Thyroid gland (tissue), 4 donors: ENCODE data around the gene ETNK2. TPM values are rescaled to one million over a fixed set of nuclear protein-coding genes. Genes with fewer than 3 reads are reported as not detected.

Source experiments
- DNase-seq, 2 donors: peaks; one replicate each; pipeline ENCODE4 v3.0.0-alpha.2; 2019
- H3K27ac ChIP-seq, 3 donors: fragments of 200-600 bp; sonication (generic); 1 replicate in 2 of 3; 2 replicates in 1 of 3; pipeline ENCODE4 v1.5.1; 2016 to 2019; ENCODE audit warnings: mild to moderate bottlenecking in 1 of 3, moderate library complexity in 1 of 3
- H3K27me3 ChIP-seq: fragments of 200-600 bp; sonication (generic); one replicate; pipeline ENCODE4 v1.5.1; 2019
- H3K36me3 ChIP-seq, 2 donors: fragments of 200-600 bp; sonication (generic); one replicate each; pipeline ENCODE4 v1.5.1; 2016 to 2019
- H3K4me1 ChIP-seq, 2 donors: fragments of 200-600 bp; sonication (generic); one replicate each; pipeline ENCODE4 v1.5.1; 2017 to 2019
- H3K4me3 ChIP-seq, 3 donors: fragments of 200-600 bp; sonication (generic); replicated peaks in 1 of 3; 1 replicate in 2 of 3; 2 replicates in 1 of 3; pipeline ENCODE4 v1.5.1; 2016; ENCODE audit warnings: mild to moderate bottlenecking in 1 of 3
- H3K9me3 ChIP-seq: fragments of 200-600 bp; sonication (generic); one replicate; pipeline ENCODE4 v1.5.1; 2017
- CTCF ChIP-seq, 6 experiments: fragments of 200-600 bp in 3 of 6; fragments of 450-650 bp in 3 of 6; sonication (generic) in 3 of 6; IDR thresholded peaks; one replicate each; pipeline ENCODE4 v1.5.1; 2016 to 2019; ENCODE audit warnings: antibody characterized with exemption in 6 of 6, mild to moderate bottlenecking in 2 of 6, inconsistent platforms in 1 of 6, moderate library complexity in 1 of 6
- POLR2A ChIP-seq, 2 donors: fragments of 450-650 bp; IDR thresholded peaks; one replicate each; pipeline ENCODE4 v1.6.1; 2017; ENCODE audit warnings: antibody characterized with exemption in 2 of 2, mild to moderate bottlenecking in 2 of 2, moderate library complexity in 1 of 2
- WGBS, 2 donors: methylation state at CpG; one replicate each; pipeline ENCODE4 v1.1.5; 2017; 5-methylcytosine and 5-hydroxymethylcytosine counted together
- intact Hi-C: fragments of 100-400 bp; cut with DNase I; formaldehyde crosslinking; loops from one replicate; pipeline ENCODE4 v1.15.1; 2023
- total RNA-seq, 4 donors: library from RNA; depleted of rRNA; stranded (reverse); fragments of >200 nt; gene quantifications; one replicate each; pipeline ENCODE4 v1.2.3, GENCODE V29; 2016

The ETNK2 gene
- total RNA-seq, 4 donors from 2014 or later, result 16.1 to 22.5 (median 21.0) TPM

DNA sequence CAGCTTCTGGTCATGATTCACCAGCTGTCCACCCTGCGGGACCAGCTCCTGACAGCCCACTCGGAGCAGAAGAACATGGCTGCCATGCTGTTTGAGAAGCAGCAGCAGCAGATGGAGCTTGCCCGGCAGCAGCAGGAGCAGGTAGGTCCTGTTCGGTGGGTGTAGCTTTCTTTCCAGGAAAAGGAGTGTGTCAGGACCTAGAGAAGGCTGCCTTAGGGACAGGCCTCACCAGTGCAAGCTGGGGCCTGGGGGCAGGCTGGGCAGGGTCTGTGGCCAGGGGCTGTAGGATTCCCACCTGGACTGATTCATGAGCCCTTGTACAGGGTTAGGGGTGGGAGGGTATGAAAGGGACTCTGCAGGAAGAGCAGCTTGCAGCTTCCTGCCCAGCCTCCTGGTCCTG lies 35.3 kb downstream of the ETNK2 start:
- peaks cover 13 to 17% of the 10 kb centered on the region in 2 donors for H3K36me3 ChIP-seq
- intact Hi-C loops, result no loop called here
- WGBS, 2 donors, result 91 to 92% methylated on average over 4 of the region's 4 CpGs
- no peak overlapping the region for H3K27ac ChIP-seq
- H3K4me1 ChIP-seq, result peaks cover 0 to 13% of the 10 kb centered on the region in 2 donors
- DNase-seq, result no peak
- no peaks in the 10 kb centered on the region for H3K9me3 ChIP-seq
- TF ChIP-seq POLR2A (IDR thresholded peaks at IDR 0.05) (no peak), CTCF (IDR thresholded peaks at IDR 0.05) (no peak)
- H3K4me3 ChIP-seq, result no peak overlapping the region
- H3K27me3 ChIP-seq, result no peaks in the 10 kb centered on the region

GRCh38 chr1:204115116-204115515 lies 36.7 kb downstream of the ETNK2 start:
- WGBS, 2 donors, result 89 to 90% methylated on average over 4 of the region's 4 CpGs
- no peaks in the 10 kb centered on the region for H3K9me3 ChIP-seq
- intact Hi-C loops, result no loop called here
- peaks cover 13 to 17% of the 10 kb centered on the region in 2 donors for H3K36me3 ChIP-seq
- DNase-seq, result no peak
- no peak overlapping the region for H3K27ac ChIP-seq
- no peaks in the 10 kb centered on the region for H3K27me3 ChIP-seq
- no peak for TF ChIP-seq POLR2A (IDR thresholded peaks at IDR 0.05)
- no peak for TF ChIP-seq CTCF (IDR thresholded peaks at IDR 0.05)
- peaks cover 0 to 13% of the 10 kb centered on the region in 2 donors for H3K4me1 ChIP-seq
- H3K4me3 ChIP-seq, result no peak overlapping the region

DNA sequence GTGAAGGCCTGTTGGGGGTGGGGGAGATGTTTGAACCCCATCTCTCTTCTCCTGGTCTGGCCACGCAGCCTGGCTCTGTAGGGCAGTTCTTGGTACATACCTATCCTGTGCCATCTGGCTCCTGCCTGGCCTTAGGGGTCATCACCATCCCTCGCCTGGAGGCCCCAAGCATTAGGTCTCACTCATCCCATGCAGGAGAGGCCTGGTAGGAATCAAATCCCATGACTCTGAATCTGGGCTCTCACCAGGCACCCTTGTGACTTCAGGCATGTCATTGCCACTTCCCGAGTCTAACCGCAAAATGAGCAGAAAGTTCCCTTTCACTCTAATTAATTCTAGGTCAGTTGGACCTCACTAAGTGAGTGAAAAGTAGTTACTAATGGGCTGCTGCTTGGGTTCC lies 37.2 kb downstream of the ETNK2 start:
- H3K9me3 ChIP-seq, result no peaks in the 10 kb centered on the region
- no peak overlapping the region for H3K27ac ChIP-seq
- H3K36me3 ChIP-seq, result peaks cover 13 to 17% of the 10 kb centered on the region in 2 donors
- 86 to 95% methylated on average over 4 of the region's 4 CpGs for WGBS, 2 donors
- H3K4me1 ChIP-seq, result peaks cover 0 to 13% of the 10 kb centered on the region in 2 donors
- intact Hi-C loops, result no loop called here
- TF ChIP-seq CTCF (IDR thresholded peaks at IDR 0.05) (no peak), POLR2A (IDR thresholded peaks at IDR 0.05) (no peak)
- no peak overlapping the region for H3K4me3 ChIP-seq
- no peak for DNase-seq
- no peaks in the 10 kb centered on the region for H3K27me3 ChIP-seq

DNA sequence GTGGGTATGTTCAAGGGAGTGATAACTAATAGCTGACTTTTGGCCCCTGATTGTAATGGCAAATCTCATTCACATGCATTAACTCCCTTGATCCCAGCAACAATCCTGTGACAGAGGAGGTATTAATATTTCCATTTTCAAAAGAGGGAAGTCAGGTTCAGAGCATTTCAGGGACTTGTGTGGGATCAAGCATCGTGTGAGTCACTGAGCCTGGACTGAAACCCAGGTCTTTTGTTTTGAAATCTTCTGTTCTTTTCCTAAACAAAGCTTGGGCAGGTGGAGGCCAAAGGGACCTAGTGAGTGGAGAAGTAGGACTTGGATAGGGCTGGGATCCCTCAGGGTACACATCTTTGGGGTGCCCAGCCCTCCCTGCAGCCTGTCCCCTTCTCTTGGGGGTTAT lies 37.9 kb downstream of the ETNK2 start:
- WGBS, 2 donors, result 79 to 88% methylated on average over 1 of the region's 1 CpG
- no peak for TF ChIP-seq POLR2A (IDR thresholded peaks at IDR 0.05)
- TF ChIP-seq CTCF (IDR thresholded peaks at IDR 0.05), result no peak
- intact Hi-C loops, result no loop called here
- DNase-seq, result no peak
- Histone ChIP-seq H3K4me3 (no peak overlapping the region), H3K36me3 (peaks cover 13 to 17% of the 10 kb centered on the region in 2 donors), H3K27me3 (no peaks in the 10 kb centered on the region), H3K9me3 (no peaks in the 10 kb centered on the region), H3K4me1 (peaks cover 1 to 18% of the 10 kb centered on the region in 2 donors), H3K27ac (no peak overlapping the region)

- TF ChIP-seq POLR2A (IDR thresholded peaks at IDR 0.05) (no peak), CTCF (IDR thresholded peaks at IDR 0.05) (no peak)
- no peak for DNase-seq
- Histone ChIP-seq H3K27me3 (no peaks in the 10 kb centered on the region), H3K9me3 (no peaks in the 10 kb centered on the region), H3K27ac (no peak overlapping the region), H3K4me3 (no peak overlapping the region), H3K36me3 (peaks cover 12 to 13% of the 10 kb centered on the region in 2 donors), H3K4me1 (peaks cover 9 to 25% of the 10 kb centered on the region in 2 donors)
- WGBS, 2 donors, result 85 to 88% methylated on average over 6 to 11 of the region's 11 CpGs
- intact Hi-C loops, result no loop called here
These were observed 38.7 kb downstream of the ETNK2 start for GRCh38 chr1:204112876-204113730.
